ENCODE data around the gene RNF103.
A peak's percentile ranks its signal among the peaks of the same experiment; 100 is the strongest.

RNF103 gene

DNA sequence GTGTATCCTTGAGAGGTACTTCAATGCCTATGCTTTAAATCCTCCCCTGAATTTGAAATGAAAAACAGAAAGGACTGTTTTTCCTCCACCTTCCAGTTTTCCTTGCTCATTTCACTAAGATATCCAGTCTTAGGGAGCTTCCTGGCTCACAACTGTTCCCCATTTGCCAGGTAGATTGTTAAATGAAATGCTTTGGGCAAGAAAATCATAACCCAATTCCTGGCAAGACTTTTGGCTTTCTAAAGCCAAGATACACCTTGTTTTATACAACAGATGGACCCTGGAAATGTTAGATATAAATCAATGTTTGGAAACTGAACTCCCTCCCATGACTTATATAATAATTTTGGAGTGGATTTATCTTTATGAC, 56.9 kb downstream of the RNF103 start:
- no peak for DNase-seq (ENCODE audit: low read depth)
- TF ChIP-seq, protein P1, sequence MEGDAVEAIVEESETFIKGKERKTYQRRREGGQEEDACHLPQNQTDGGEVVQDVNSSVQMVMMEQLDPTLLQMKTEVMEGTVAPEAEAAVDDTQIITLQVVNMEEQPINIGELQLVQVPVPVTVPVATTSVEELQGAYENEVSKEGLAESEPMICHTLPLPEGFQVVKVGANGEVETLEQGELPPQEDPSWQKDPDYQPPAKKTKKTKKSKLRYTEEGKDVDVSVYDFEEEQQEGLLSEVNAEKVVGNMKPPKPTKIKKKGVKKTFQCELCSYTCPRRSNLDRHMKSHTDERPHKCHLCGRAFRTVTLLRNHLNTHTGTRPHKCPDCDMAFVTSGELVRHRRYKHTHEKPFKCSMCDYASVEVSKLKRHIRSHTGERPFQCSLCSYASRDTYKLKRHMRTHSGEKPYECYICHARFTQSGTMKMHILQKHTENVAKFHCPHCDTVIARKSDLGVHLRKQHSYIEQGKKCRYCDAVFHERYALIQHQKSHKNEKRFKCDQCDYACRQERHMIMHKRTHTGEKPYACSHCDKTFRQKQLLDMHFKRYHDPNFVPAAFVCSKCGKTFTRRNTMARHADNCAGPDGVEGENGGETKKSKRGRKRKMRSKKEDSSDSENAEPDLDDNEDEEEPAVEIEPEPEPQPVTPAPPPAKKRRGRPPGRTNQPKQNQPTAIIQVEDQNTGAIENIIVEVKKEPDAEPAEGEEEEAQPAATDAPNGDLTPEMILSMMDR (conservative IDR thresholded peaks at IDR 0.05; ENCODE audit: low read length): no peak
- no peak overlapping the region for H3K4me3 ChIP-seq (ENCODE audit: low read length)

DNA sequence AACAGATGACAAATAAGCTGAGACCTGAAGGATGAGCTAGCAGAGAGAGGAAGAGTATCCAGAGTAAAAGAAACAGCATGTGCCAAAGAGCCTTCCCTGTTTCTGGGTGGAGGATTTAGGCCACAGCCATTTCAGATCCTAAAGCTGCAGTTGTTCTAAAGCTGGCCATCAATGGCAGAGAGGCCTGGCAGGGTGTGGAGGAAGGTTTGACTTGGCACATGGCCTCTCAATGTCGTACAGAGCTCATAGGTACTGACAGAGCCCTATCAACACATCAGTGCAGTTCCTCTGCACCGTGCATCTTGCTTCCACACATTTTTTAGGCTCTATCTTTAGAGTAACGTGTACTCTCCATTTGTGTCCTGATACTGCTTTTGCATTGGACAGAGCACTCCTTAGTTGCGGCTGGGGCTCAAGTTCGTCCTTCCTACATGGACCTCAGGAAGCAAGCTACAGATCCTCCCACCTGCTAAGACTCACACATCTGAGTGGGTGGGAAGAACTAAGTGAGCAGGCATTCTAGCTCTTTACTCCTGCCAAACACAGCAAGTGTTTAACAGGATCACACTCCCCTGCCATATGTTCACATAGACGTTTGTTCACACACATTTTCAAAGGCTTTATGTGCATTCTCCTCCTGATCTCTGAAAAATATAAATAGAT, 57.4 kb downstream of the RNF103 start:
- H3K4me3 ChIP-seq (ENCODE audit: low read length): no peak overlapping the region
- TF ChIP-seq, protein P1 (conservative IDR thresholded peaks at IDR 0.05; ENCODE audit: low read length): no peak
- no peak for DNase-seq (ENCODE audit: low read depth)

DNA sequence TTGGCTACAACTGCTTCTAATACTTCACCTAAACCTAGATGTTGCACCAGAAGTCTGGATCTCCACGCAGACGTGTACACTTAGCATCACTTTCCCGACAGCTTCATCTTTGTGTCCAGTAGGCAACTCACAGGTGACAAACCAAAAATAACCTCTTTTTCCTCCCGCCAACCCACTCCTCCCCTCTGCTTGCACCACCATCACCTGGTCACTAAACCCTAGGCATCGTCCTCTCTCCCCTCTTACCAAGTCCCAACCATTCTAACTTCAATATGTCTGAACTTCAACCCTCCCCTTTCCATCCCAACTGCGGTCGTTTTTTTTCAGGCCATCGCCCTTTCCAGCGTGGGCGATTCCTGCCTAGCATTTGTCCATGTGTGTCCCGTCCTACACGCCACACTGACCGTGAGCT, 60.0 kb downstream of the RNF103 start:
- DNase-seq (ENCODE audit: low read depth): no peak
- peak overlapping the region; percentile 92 for H3K4me3 ChIP-seq (ENCODE audit: low read length)
- TF ChIP-seq, protein P1 (conservative IDR thresholded peaks at IDR 0.05; ENCODE audit: low read length): no peak

DNA sequence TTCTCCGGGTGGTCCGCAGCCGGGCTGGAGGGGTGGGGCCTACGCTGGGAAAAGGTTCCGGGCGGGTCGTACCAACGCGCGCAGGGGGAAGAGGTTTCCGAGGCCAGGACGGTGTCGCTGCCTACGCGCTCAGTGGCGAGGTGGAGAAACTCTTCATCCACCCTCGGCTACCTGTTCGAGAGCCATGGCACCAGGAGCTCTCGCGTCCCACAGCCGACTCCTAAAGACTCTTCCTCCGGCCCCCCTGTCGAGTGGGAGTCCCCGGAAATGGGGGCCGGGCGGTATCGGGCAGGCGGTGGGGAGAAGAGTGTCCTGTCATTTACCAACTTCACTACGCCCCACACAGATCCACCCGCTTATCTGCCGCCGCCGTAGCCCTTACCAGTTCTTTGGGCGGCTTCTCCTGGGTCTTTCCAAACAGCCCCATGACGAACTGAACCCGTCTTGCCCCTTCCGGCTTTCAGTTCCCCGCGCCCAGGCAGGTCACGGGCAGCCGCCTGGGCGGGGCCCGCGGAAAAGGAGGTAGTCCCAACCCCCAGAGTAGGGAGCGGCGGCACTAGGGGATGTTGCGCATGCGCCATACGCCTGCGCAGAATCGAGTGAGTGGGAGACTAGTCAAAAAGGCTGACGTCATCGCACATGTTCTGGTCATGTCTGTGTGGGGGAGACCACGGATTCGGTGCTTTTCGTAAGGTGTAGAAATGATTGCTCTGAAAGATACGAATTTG, 60.6 kb downstream of the RNF103 start, which contains the start of gene CHMP3:
Gene CHMP3 (minus strand): TSS at position 522 of the 728 bp plus-strand sequence. CDS start 95 bp downstream, at position 427.
- TF ChIP-seq, protein P1 (conservative IDR thresholded peaks at IDR 0.05; ENCODE audit: low read length): no peak
- peak; percentile 94 for DNase-seq (ENCODE audit: low read depth)
- H3K4me3 ChIP-seq (ENCODE audit: low read length): peak within 1 kb of the TSS; percentile 92

DNA sequence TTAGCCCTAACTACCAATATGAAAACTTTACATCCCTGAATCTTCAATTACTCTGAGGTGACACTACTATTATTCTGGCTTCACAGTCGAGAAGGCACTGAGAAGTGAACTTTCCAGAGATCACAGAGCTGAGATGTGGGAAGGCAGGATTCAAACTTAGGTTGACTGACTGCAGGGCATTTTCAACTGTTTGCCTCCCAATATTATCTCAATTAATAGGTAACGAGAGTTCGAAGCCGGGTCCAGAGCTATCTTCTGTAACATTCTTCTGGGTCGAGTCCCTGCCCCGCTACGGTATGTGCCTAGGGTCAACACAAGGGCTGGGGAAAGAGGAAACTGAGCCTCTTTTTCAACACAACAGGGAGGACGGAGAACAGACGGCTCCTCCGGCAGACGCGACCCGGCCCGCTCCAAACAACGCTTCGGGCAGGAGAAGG, 61.2 kb downstream of the RNF103 start:
- no peak for DNase-seq (ENCODE audit: low read depth)
- TF ChIP-seq, protein P1 (conservative IDR thresholded peaks at IDR 0.05; ENCODE audit: low read length): no peak

DNA sequence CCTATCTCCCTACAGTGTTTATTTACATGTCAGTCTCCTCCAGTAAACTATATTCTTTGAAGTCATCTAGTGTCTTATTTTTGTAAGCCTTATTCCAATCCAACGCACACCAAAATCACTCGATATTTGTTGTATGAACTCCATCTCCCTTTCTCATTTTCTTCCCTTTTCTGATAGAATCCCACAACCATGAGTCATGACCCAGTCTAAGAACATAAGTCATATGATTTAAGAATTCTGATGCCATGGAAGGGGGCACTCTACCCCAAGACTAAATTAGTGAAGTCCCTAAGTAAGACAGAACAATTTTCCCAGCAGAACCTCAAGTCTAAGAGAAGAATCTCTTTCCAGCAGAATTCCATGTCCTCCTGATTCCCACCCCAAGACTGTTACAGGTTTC, 65.8 kb downstream of the RNF103 start:
- H3K4me3 ChIP-seq (ENCODE audit: low read length): no peak overlapping the region
- TF ChIP-seq, protein P1 (conservative IDR thresholded peaks at IDR 0.05; ENCODE audit: low read length): no peak
- no peak for DNase-seq (ENCODE audit: low read depth)

More for the DNA sequence above, 61.2 kb downstream of the RNF103 start:
- peak overlapping the region; percentile 92 for H3K4me3 ChIP-seq (ENCODE audit: low read length)

DNA sequence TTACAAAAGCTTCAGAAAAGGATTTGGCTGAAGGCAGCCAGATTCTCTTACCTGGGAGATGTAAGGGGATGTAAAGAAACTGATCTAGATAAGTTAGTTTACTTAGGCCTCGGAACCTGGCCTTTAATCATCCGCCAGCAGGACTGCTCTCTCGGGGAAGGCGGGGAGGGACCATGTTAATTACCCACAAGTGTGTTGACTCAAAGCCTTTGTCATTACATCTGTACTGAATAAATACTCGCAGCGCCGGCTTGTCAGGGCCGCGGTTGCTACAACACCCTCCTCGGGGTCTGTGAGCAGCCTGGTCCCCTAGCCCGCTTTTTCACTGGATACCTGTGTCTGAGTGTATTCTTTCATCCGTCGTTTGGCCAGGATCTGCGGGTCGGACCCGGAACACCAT, 67.2 kb downstream of the RNF103 start:
- no peak overlapping the region for H3K4me3 ChIP-seq (ENCODE audit: low read length)
- no peak for DNase-seq (ENCODE audit: low read depth)
- TF ChIP-seq, protein P1 (conservative IDR thresholded peaks at IDR 0.05; ENCODE audit: low read length): no peak

Measured in AG10803 (cell line).